GM21360 (cell line): ENCODE data around the gene MORC2.

Experiments used
- ATAC-seq: cut with Tn5 transposase; IDR thresholded peaks from one replicate; pipeline ENCODE4 v1.9.1; 2021; ENCODE audit warnings: mild to moderate bottlenecking, moderate library complexity; ENCODE audit not compliant: unreplicated experiment

MORC2 gene

GRCh38 chr22:30949934-30950660, 18.5 kb downstream of the MORC2 start:
- no peak for ATAC-seq

GRCh38 chr22:30948930-30949342, 19.6 kb downstream of the MORC2 start:
- ATAC-seq = no peak

GRCh38 chr22:30947816-30948454, 20.6 kb downstream of the MORC2 start:
- ATAC-seq = no peak

GRCh38 chr22:30947173-30947815, 21.3 kb downstream of the MORC2 start:
- no peak for ATAC-seq

- no peak for ATAC-seq
Observed at GRCh38 chr22:30946354-30946753, 22.2 kb downstream of the MORC2 start.

- ATAC-seq = no peak
Observed at GRCh38 chr22:30945653-30946052, 22.9 kb downstream of the MORC2 start.

- ATAC-seq = no peak
Observed at GRCh38 chr22:30944986-30945385, 23.6 kb downstream of the MORC2 start.

GRCh38 chr22:30943368-30943767, 25.2 kb downstream of the MORC2 start:
- ATAC-seq = no peak

- no peak for ATAC-seq
Observed at GRCh38 chr22:30941363-30941740, 27.2 kb downstream of the MORC2 start.

- ATAC-seq = no peak
Observed at GRCh38 chr22:30940685-30941362, 27.8 kb downstream of the MORC2 start.

GRCh38 chr22:30934053-30934452, 34.5 kb downstream of the MORC2 start:
- no peak for ATAC-seq

GRCh38 chr22:30933457-30933856, 35.1 kb downstream of the MORC2 start:
- ATAC-seq = no peak

- no peak for ATAC-seq
Observed at GRCh38 chr22:30932661-30933060, 35.9 kb downstream of the MORC2 start.

GRCh38 chr22:30931541-30932300, 36.9 kb downstream of the MORC2 start:
- ATAC-seq = no peak

- no peak for ATAC-seq
Observed at GRCh38 chr22:30930228-30930627, 38.3 kb downstream of the MORC2 start.

GRCh38 chr22:30928401-30928800, 40.2 kb downstream of the MORC2 start:
- ATAC-seq = no peak

- ATAC-seq = no peak
Observed at GRCh38 chr22:30927806-30928205, 40.8 kb downstream of the MORC2 start.

GRCh38 chr22:30926706-30927105, 41.9 kb downstream of the MORC2 start:
- no peak for ATAC-seq

- ATAC-seq = no peak
Observed at GRCh38 chr22:30925667-30926066, 42.9 kb downstream of the MORC2 start.

GRCh38 chr22:30923168-30923900, 45.2 kb downstream of the MORC2 start:
- ATAC-seq = no peak
